ENCODE data around the gene UBALD1.
"Not testable (repeated sequence)": the region's sequence is repeated elsewhere in the genome, so short reads cannot be mapped to it uniquely, and the experiment has no call there.

The UBALD1 gene

GRCh38 chr16:4578961-4579530 is 35.6 kb downstream of the UBALD1 start:
- Histone ChIP-seq H3K79me2 (no peaks in the 10 kb centered on the region), H3K36me3 (ENCODE audit: control insufficient read depth, insufficient read depth, low read length) (no peaks in the 10 kb centered on the region), H3K9ac (no peak overlapping the region), H3K4me3 (ENCODE audit: low read depth, low read length) (no peak overlapping the region), H3K27me3 (ENCODE audit: control insufficient read depth, insufficient read depth, low read length) (no peaks in the 10 kb centered on the region), H3K4me1 (no peaks in the 10 kb centered on the region), H2AFZ (no peak overlapping the region), H3K9me3 (ENCODE audit: control insufficient read depth, low read length) (no peaks in the 10 kb centered on the region), H3K27ac (no peak overlapping the region), H3K4me2 (ENCODE audit: low read length) (no peak overlapping the region)
- TF ChIP-seq CTCF (IDR thresholded peaks at IDR 0.05): no peak

GRCh38 chr16:4576008-4576407 is 38.7 kb downstream of the UBALD1 start:
- no peak overlapping the region for H3K4me3 ChIP-seq (ENCODE audit: low read depth, low read length)
- H2AFZ ChIP-seq: no peak overlapping the region
- H3K27me3 ChIP-seq (ENCODE audit: control insufficient read depth, insufficient read depth, low read length): no peaks in the 10 kb centered on the region
- no peaks in the 10 kb centered on the region for H3K9me3 ChIP-seq (ENCODE audit: control insufficient read depth, low read length)
- no peak overlapping the region for H3K4me2 ChIP-seq (ENCODE audit: low read length)
- no peak overlapping the region for H3K9ac ChIP-seq
- H3K79me2 ChIP-seq: no peaks in the 10 kb centered on the region
- TF ChIP-seq CTCF (IDR thresholded peaks at IDR 0.05): no peak
- H3K4me1 ChIP-seq: no peaks in the 10 kb centered on the region
- no peaks in the 10 kb centered on the region for H3K36me3 ChIP-seq (ENCODE audit: control insufficient read depth, insufficient read depth, low read length)
- no peak overlapping the region for H3K27ac ChIP-seq

- Histone ChIP-seq H3K4me2 (ENCODE audit: low read length) (no peak overlapping the region), H3K27ac (no peak overlapping the region), H2AFZ (no peak overlapping the region), H3K79me2 (no peaks in the 10 kb centered on the region), H3K9ac (no peak overlapping the region), H3K36me3 (ENCODE audit: control insufficient read depth, insufficient read depth, low read length) (no peaks in the 10 kb centered on the region), H3K4me1 (no peaks in the 10 kb centered on the region), H3K9me3 (ENCODE audit: control insufficient read depth, low read length) (no peaks in the 10 kb centered on the region), H3K4me3 (ENCODE audit: low read depth, low read length) (no peak overlapping the region), H3K27me3 (ENCODE audit: control insufficient read depth, insufficient read depth, low read length) (no peaks in the 10 kb centered on the region)
- TF ChIP-seq CTCF (IDR thresholded peaks at IDR 0.05): no peak
Measured at GRCh38 chr16:4574919-4575705, 39.6 kb downstream of the UBALD1 start.

- H3K4me2 ChIP-seq (ENCODE audit: low read length); H2AFZ ChIP-seq; H3K4me1 ChIP-seq; H3K27ac ChIP-seq; H3K27me3 ChIP-seq (ENCODE audit: control insufficient read depth, insufficient read depth, low read length); H3K79me2 ChIP-seq; H3K36me3 ChIP-seq (ENCODE audit: control insufficient read depth, insufficient read depth, low read length); H3K9me3 ChIP-seq (ENCODE audit: control insufficient read depth, low read length); H3K4me3 ChIP-seq (ENCODE audit: low read depth, low read length); H3K9ac ChIP-seq: not testable (repeated sequence)
Measured at GRCh38 chr16:4573926-4574325, 40.8 kb downstream of the UBALD1 start.

- TF ChIP-seq CTCF (IDR thresholded peaks at IDR 0.05): no peak
- no peak overlapping the region for H3K9ac ChIP-seq
- no peaks in the 10 kb centered on the region for H3K27me3 ChIP-seq (ENCODE audit: control insufficient read depth, insufficient read depth, low read length)
- H3K4me2 ChIP-seq (ENCODE audit: low read length): no peak overlapping the region
- no peak overlapping the region for H3K4me3 ChIP-seq (ENCODE audit: low read depth, low read length)
- no peak overlapping the region for H2AFZ ChIP-seq
- H3K36me3 ChIP-seq (ENCODE audit: control insufficient read depth, insufficient read depth, low read length): no peaks in the 10 kb centered on the region
- no peaks in the 10 kb centered on the region for H3K9me3 ChIP-seq (ENCODE audit: control insufficient read depth, low read length)
- no peaks in the 10 kb centered on the region for H3K4me1 ChIP-seq
- no peaks in the 10 kb centered on the region for H3K79me2 ChIP-seq
- H3K27ac ChIP-seq: no peak overlapping the region
Measured at GRCh38 chr16:4572715-4573114, 42.0 kb downstream of the UBALD1 start.
